NCI-H2196 treated with DMSO at 0.1 percent for 48 hours (cell line): ENCODE measurements around the gene ZRANB3.

Source experiments
- DNase-seq: peaks from one replicate; lab custom pipeline; 2025; ENCODE audit not compliant: unreplicated experiment; lab: John Stamatoyannopoulos, UW

Gene ZRANB3

GRCh38 chr2:135256531-135257260 is 274.3 kb downstream of the ZRANB3 start:
- DNase-seq, result no peak

DNA sequence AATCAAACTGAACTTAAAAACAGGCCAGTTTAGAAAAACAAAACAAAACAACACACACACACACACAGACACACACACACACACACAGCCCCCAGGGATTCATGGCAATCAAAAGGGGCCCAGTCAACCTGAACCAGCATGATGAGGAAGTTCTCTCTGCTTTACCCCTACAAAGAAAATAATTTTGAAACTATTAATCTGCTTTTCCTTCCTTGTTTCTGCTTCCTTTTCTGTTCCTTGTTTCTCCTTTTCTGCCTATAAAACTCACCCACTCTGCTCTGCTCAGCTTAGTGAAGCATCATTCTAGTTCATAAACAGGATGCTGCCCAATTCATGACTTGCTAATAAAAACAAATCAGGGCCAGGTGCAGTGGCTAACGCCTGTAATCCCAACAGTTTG is 275.8 kb downstream of the ZRANB3 start:
- no peak for DNase-seq

- no peak for DNase-seq
These were observed 278.1 kb downstream of the ZRANB3 start for GRCh38 chr2:135252805-135253458.

GRCh38 chr2:135248611-135249010 is 282.4 kb downstream of the ZRANB3 start:
- DNase-seq, result no peak

- no peak for DNase-seq
These were observed 284.2 kb downstream of the ZRANB3 start for GRCh38 chr2:135246711-135247270.

GRCh38 chr2:135245071-135245470 is 285.9 kb downstream of the ZRANB3 start:
- no peak for DNase-seq

DNA sequence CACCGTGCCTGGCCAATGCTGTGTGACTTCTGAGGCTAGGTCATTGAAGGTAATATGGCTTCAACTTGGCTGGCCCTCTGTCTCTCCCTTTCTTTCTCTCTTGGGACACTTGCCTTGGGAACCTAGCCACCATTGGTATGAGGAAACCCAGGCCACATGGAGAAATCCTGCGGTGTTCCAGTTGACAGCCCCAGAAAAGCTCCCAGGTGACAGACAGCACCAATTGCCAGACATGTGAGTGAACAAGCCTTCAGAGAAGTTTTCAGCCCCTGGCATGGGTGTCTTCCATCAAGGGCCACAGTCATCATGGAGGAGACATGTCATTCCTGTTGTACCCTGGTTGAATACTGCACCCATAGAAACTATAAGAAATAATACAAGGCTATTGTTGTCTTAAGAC is 292.4 kb downstream of the ZRANB3 start:
- no peak for DNase-seq

DNA sequence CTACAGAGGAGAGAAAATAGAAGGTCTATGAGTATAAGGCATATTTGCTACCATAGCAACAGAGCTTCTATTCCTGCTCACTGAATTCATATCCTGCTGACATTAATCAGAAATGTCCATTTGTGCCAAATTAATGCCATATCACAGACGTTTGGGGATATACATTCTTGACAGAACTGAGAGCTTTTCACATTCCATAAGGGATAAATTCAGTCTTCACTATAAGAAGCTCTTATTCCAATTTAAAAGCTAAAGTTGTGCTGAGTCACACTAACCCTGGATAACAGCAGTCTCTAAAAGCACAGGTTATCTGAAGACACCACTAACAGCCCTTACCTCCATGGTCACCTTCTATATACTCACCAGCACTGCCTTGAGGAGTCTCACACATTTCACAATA is 300.9 kb downstream of the ZRANB3 start:
- DNase-seq, result no peak

GRCh38 chr2:135227386-135227785 is 303.6 kb downstream of the ZRANB3 start:
- no peak for DNase-seq

DNA sequence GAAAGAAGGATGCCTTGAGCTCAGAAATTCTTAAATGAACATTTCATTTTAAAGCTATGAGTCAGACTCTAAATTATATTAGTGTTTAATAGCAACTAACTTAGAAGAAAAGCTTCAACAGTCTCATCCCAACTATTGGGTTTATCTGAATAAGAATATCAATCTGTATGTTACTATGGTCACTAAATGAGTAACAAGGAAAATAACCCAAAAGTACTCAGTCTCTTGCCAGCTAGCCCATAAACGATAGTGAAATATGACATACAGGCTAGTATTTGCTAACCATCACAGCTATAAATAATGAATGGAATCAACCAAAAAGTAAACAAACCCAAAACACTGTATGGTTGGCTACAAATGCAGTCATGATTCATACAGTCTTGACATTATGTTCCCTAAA is 304.1 kb downstream of the ZRANB3 start:
- no peak for DNase-seq

GRCh38 chr2:135225781-135226180 is 305.2 kb downstream of the ZRANB3 start:
- no peak for DNase-seq

DNA sequence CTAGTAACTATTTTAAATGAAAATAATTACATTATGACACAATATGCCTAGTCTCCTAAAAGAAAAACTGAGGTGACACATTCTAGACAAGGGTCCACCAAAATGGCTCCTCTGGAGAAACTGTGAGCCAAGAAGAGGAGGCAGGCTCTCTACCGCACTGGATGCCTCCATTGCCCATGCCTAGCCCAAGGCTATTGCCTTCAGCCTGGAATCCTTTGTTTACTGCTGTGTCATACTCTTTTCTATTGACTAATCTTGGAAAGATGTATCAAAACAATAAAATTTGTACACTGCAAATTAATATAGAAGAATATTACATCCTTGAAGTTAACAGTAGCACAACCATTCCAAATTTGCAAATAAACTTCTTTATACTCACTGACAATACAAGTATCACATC is 311.8 kb downstream of the ZRANB3 start:
- no peak for DNase-seq

- DNase-seq, result no peak
These were observed 312.6 kb downstream of the ZRANB3 start for GRCh38 chr2:135218426-135218825.

DNA sequence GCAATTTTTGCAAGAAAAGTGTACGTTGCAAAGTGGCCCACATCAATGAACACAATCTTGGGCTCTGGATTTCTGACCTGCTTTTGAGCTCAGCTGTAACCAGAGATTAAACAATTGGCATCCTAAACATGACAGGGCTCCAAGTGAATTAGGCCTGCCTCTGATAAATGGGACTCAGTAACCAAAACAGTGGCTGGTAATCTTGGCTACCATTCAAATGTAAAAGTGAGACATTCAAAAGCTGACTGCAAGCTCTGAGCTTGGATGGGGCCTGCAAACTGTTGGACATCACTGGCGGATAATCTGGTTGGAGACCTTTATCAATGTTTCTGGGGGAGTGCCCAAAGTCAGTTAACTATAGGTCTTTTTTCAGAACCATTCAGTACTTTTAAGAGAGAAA is 318.3 kb downstream of the ZRANB3 start:
- DNase-seq, result no peak

DNA sequence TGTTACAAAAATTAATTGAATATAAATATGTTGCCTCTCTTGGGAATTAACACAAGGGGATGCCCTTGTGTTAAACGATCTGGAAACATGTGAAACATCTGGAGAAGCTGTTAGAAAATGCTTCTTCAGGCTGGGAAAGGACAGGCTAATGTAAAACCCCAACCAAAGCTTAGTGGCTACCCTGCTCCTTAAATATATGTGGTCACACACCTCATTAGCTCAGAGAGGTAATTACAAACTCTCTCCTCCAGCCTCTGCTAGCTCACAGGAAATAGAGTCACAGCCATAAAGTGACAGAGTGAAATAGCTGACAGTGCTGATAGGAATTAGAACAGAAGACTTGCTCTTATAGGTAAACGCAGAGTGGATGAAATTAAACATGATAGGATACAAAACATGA is 323.0 kb downstream of the ZRANB3 start:
- DNase-seq, result no peak

- DNase-seq, result no peak
These were observed 327.1 kb downstream of the ZRANB3 start for GRCh38 chr2:135203944-135204343.

GRCh38 chr2:135202751-135203150 is 328.3 kb downstream of the ZRANB3 start:
- no peak for DNase-seq

GRCh38 chr2:135198481-135198880 is 332.5 kb downstream of the ZRANB3 start:
- no peak for DNase-seq

- DNase-seq, result no peak
These were observed 340.2 kb downstream of the ZRANB3 start for GRCh38 chr2:135190799-135191198.

- no peak for DNase-seq
These were observed 341.9 kb downstream of the ZRANB3 start for GRCh38 chr2:135189148-135189547.

- no peak for DNase-seq
These were observed 343.7 kb downstream of the ZRANB3 start for GRCh38 chr2:135187270-135187669.

DNA sequence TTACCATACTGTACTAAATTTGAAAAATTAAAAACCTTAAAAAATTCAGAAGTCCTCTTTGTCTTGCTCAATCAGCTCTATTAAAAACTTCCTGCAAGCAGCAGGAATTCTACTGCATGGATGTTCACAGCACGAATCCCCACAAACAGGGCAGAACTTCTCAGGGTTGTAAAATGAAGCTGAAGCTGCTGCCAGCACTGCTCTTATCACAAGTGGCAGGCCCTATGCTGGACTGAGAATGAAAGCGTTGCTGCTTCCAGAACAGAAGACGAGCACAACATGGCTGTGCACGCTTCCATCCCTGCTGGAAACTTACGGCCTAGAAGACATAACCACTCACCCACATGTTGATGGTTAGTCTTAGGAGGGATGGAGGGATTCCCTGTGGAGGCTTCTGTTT is 345.0 kb downstream of the ZRANB3 start:
- DNase-seq, result no peak

- no peak for DNase-seq
These were observed 347.2 kb downstream of the ZRANB3 start for GRCh38 chr2:135183822-135184221.
